ENCODE data around the gene PAK1.

The PAK1 gene

DNA sequence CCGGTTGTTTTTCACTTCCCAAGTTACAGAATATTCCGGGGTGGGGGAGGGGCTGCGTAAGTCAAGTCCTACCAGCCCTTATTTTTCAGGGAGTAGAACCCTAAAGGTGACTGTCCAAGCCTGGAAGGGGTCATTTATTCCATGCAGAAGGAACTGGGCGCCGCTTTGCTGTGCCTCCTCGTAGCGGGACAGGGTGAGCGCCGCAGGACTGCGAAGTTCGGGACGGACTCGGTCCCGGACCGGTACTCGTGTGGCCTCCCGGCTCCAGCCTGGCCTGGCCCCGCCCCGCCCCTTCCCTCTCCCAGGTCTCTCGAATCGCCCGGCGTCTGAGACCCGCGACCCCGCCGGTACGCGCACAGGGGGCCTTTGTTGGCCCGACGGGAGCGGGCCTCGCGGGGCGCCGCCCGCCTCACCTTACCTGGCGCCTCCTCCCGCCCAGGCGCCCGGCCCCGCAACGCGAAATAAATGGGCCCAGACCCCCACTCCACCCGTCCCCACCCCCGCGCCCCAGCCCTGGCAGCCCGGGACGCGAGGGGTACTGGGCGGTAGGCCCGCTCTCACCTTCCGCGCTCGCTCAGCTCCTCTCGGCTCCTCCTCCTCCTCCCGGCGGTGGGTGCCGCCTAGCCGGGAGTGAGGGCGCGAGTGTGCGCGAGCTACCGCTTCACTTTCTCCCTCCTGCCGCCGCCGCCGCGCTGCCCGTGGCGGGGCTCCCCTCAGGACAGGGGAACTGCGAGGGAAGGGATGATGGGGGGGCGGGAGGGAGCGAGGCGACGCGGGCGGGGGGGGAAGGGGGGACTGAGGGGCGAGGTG, 698 bp downstream of the PAK1 start:
- Histone ChIP-seq H3K9me3 (replicated peaks in 1 of 2; ENCODE audit: control insufficient read depth in 2 of 2, insufficient read depth in 1 of 2, low read depth in 1 of 2, low read length in 2 of 2) (no peaks in the 10 kb centered on the region), H3K4me2 (ENCODE audit: insufficient read depth, low read length, poor library complexity, severe bottlenecking) (peak overlapping the region; percentile 81), H3K23ac (ENCODE audit: low read depth, low read length, poor library complexity) (peak overlapping the region; percentile 50), H3K79me1 (ENCODE audit: low read depth, low read length) (no peaks in the 10 kb centered on the region), H3K4me3 (ENCODE audit: low read length in 2 of 2) (peak overlapping the region; percentile 85 to 90), H2BK12ac (ENCODE audit: low read length) (no peak overlapping the region), H4K8ac (ENCODE audit: low read depth, low read length) (no peak overlapping the region), H2BK120ac (ENCODE audit: low read depth, low read length) (peak overlapping the region; percentile 65), H4K91ac (ENCODE audit: low read depth, low read length, poor library complexity) (no peak overlapping the region), H3K27me3 (ENCODE audit: control insufficient read depth in 3 of 3, insufficient read depth in 3 of 3, low read depth in 1 of 3, low read length in 3 of 3) (no peaks in the 10 kb centered on the region), H2BK15ac (ENCODE audit: low read length) (peak overlapping the region; percentile 76), H2BK5ac (ENCODE audit: low read length) (peak overlapping the region; percentile 59), H3K4ac (ENCODE audit: low read length) (peak overlapping the region; percentile 56), H3K9ac (ENCODE audit: low read depth, low read length, poor library complexity) (peak overlapping the region; percentile 95), H2AFZ (ENCODE audit: low read length) (peak overlapping the region; percentile 93), H3K4me1 (ENCODE audit: control insufficient read depth in 2 of 2, insufficient read depth in 1 of 2, low read depth in 1 of 2, low read length in 2 of 2) (peaks cover 9 to 28% of the 10 kb centered on the region in 2 donors), H3K18ac (ENCODE audit: low read length) (peak overlapping the region; percentile 98), H3K36me3 (replicated peaks in 1 of 2; ENCODE audit: control insufficient read depth in 2 of 2, insufficient read depth in 2 of 2, low read length in 2 of 2) (no peaks in the 10 kb centered on the region), H2AK5ac (ENCODE audit: low read depth, low read length) (peak overlapping the region; percentile 56), H3K14ac (ENCODE audit: low read length) (peak overlapping the region; percentile 89), H3K27ac (replicated peaks; ENCODE audit: low read length) (peak overlapping the region; percentile 50)
- WGBS, 2 donors (ENCODE audit: extremely low coverage in 2 of 2, insufficient read length in 2 of 2, insufficient replicate concordance in 1 of 2) = no CpG with 5 or more reads among the region's 80 CpGs
- peak; percentile 30 for DNase-seq (ENCODE audit: low spot score)

DNA sequence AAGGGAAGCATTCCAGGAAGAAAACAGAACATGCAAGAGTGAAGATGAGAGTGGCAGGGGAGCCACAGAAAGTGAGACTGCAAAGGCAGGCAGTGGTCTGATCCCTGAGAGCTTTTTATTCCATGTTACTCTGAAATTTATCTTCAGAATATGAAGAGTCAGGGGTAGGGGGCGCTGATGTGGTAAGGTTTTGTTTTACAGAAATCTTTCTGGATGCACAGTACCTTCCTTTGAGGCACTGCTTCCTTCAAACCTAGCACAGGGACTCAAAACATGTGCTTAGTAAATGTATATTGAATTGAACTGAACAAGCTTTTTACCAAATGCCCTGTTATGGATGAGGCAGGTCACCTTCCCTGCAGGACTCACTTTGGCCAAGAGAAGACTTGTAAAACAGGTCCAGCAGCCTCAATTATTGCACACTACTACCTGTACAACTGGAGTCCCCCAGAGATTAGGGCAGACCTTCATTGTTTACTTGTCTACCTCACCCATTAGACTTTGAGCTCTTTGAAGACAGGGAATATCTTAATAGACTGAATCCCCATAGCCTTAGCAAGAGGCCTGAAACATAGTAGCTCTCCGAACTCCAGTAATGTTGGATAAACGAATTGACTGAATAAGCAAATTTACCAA, 2.2 kb downstream of the PAK1 start:
- Histone ChIP-seq H3K23ac (ENCODE audit: low read depth, low read length, poor library complexity) (no peak overlapping the region), H4K8ac (ENCODE audit: low read depth, low read length) (no peak overlapping the region), H2BK120ac (ENCODE audit: low read depth, low read length) (no peak overlapping the region), H3K9ac (ENCODE audit: low read depth, low read length, poor library complexity) (no peak overlapping the region), H3K4ac (ENCODE audit: low read length) (no peak overlapping the region), H2BK15ac (ENCODE audit: low read length) (no peak overlapping the region), H2BK5ac (ENCODE audit: low read length) (no peak overlapping the region), H4K91ac (ENCODE audit: low read depth, low read length, poor library complexity) (no peak overlapping the region), H3K4me3 (ENCODE audit: low read length in 2 of 2) (peak overlapping the region in 1 of 2 donors; percentile 85), H2AFZ (ENCODE audit: low read length) (no peak overlapping the region), H3K4me2 (ENCODE audit: insufficient read depth, low read length, poor library complexity, severe bottlenecking) (no peak overlapping the region), H3K36me3 (replicated peaks in 1 of 2; ENCODE audit: control insufficient read depth in 2 of 2, insufficient read depth in 2 of 2, low read length in 2 of 2) (no peaks in the 10 kb centered on the region), H3K27ac (replicated peaks; ENCODE audit: low read length) (no peak overlapping the region), H2AK5ac (ENCODE audit: low read depth, low read length) (no peak overlapping the region), H3K27me3 (ENCODE audit: control insufficient read depth in 3 of 3, insufficient read depth in 3 of 3, low read depth in 1 of 3, low read length in 3 of 3) (no peaks in the 10 kb centered on the region), H3K14ac (ENCODE audit: low read length) (no peak overlapping the region), H3K79me1 (ENCODE audit: low read depth, low read length) (peaks cover 3% of the 10 kb centered on the region), H2BK12ac (ENCODE audit: low read length) (no peak overlapping the region), H3K18ac (ENCODE audit: low read length) (no peak overlapping the region), H3K4me1 (ENCODE audit: control insufficient read depth in 2 of 2, insufficient read depth in 1 of 2, low read depth in 1 of 2, low read length in 2 of 2) (peaks cover 9 to 31% of the 10 kb centered on the region in 2 donors), H3K9me3 (replicated peaks in 1 of 2; ENCODE audit: control insufficient read depth in 2 of 2, insufficient read depth in 1 of 2, low read depth in 1 of 2, low read length in 2 of 2) (no peaks in the 10 kb centered on the region)
- DNase-seq (ENCODE audit: low spot score) = no peak
- no CpG with 5 or more reads among the region's 3 CpGs for WGBS, 2 donors (ENCODE audit: extremely low coverage in 2 of 2, insufficient read length in 2 of 2, insufficient replicate concordance in 1 of 2)

DNA sequence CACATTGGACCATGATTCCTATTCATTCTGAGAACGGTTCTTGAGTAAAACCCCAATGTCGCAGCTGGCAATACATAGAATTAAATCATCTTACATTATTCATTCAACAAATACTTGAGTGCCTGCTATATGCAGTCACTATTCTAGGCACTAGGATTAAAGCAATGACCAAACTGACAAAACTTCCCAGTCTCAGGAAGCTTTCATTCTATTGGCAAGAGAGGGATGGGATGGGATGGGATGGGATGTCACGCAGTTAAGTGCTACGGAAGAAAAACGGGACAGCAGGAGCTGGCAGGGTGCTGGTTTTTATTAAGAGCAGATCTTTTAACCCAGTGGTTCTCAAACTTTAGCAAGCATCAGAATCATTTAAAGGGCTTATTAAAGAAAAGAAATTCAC, 2.9 kb downstream of the PAK1 start:
- no CpG with 5 or more reads among the region's 5 CpGs for WGBS, 2 donors (ENCODE audit: extremely low coverage in 2 of 2, insufficient read length in 2 of 2, insufficient replicate concordance in 1 of 2)
- Histone ChIP-seq H3K27me3 (ENCODE audit: control insufficient read depth in 3 of 3, insufficient read depth in 3 of 3, low read depth in 1 of 3, low read length in 3 of 3) (no peaks in the 10 kb centered on the region), H3K18ac (ENCODE audit: low read length) (no peak overlapping the region), H3K4me2 (ENCODE audit: insufficient read depth, low read length, poor library complexity, severe bottlenecking) (no peak overlapping the region), H2BK15ac (ENCODE audit: low read length) (no peak overlapping the region), H3K79me1 (ENCODE audit: low read depth, low read length) (peaks cover 3% of the 10 kb centered on the region), H2AFZ (ENCODE audit: low read length) (no peak overlapping the region), H3K9ac (ENCODE audit: low read depth, low read length, poor library complexity) (no peak overlapping the region), H3K4ac (ENCODE audit: low read length) (no peak overlapping the region), H3K4me1 (ENCODE audit: control insufficient read depth in 2 of 2, insufficient read depth in 1 of 2, low read depth in 1 of 2, low read length in 2 of 2) (peaks cover 9 to 31% of the 10 kb centered on the region in 2 donors), H3K4me3 (ENCODE audit: low read length in 2 of 2) (no peak overlapping the region), H2BK12ac (ENCODE audit: low read length) (no peak overlapping the region), H2BK120ac (ENCODE audit: low read depth, low read length) (no peak overlapping the region), H4K8ac (ENCODE audit: low read depth, low read length) (no peak overlapping the region), H3K9me3 (replicated peaks in 1 of 2; ENCODE audit: control insufficient read depth in 2 of 2, insufficient read depth in 1 of 2, low read depth in 1 of 2, low read length in 2 of 2) (no peaks in the 10 kb centered on the region), H2BK5ac (ENCODE audit: low read length) (no peak overlapping the region), H3K27ac (replicated peaks; ENCODE audit: low read length) (no peak overlapping the region), H3K14ac (ENCODE audit: low read length) (no peak overlapping the region), H4K91ac (ENCODE audit: low read depth, low read length, poor library complexity) (no peak overlapping the region), H2AK5ac (ENCODE audit: low read depth, low read length) (no peak overlapping the region), H3K36me3 (replicated peaks in 1 of 2; ENCODE audit: control insufficient read depth in 2 of 2, insufficient read depth in 2 of 2, low read length in 2 of 2) (no peaks in the 10 kb centered on the region), H3K23ac (ENCODE audit: low read depth, low read length, poor library complexity) (no peak overlapping the region)
- DNase-seq (ENCODE audit: low spot score) = no peak

DNA sequence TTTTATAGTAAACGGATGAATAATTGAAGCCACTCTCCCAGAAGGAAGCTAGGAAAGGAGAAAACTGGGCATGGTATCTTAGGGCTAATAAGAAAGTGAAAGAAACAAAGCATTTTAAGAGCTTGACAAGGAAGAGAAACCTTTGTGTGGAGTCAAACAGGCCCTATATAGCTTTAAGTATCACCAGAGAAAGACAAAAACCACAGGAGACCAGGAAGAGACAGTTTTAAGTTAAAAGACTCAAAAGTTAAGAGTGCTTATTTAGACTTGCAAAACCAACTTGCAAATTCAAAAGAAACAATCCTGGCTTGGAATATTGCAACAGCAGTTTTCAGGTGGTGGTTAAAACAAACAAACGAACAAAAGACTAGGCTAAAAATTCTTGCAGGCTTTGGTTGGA, 3.4 kb downstream of the PAK1 start:
- Histone ChIP-seq H3K27ac (replicated peaks; ENCODE audit: low read length) (no peak overlapping the region), H2BK12ac (ENCODE audit: low read length) (no peak overlapping the region), H3K27me3 (ENCODE audit: control insufficient read depth in 3 of 3, insufficient read depth in 3 of 3, low read depth in 1 of 3, low read length in 3 of 3) (no peaks in the 10 kb centered on the region), H3K4me1 (ENCODE audit: control insufficient read depth in 2 of 2, insufficient read depth in 1 of 2, low read depth in 1 of 2, low read length in 2 of 2) (peaks cover 9 to 31% of the 10 kb centered on the region in 2 donors), H2AK5ac (ENCODE audit: low read depth, low read length) (no peak overlapping the region), H3K4me2 (ENCODE audit: insufficient read depth, low read length, poor library complexity, severe bottlenecking) (no peak overlapping the region), H2BK5ac (ENCODE audit: low read length) (no peak overlapping the region), H3K9me3 (replicated peaks in 1 of 2; ENCODE audit: control insufficient read depth in 2 of 2, insufficient read depth in 1 of 2, low read depth in 1 of 2, low read length in 2 of 2) (no peaks in the 10 kb centered on the region), H3K9ac (ENCODE audit: low read depth, low read length, poor library complexity) (no peak overlapping the region), H4K8ac (ENCODE audit: low read depth, low read length) (no peak overlapping the region), H2BK120ac (ENCODE audit: low read depth, low read length) (no peak overlapping the region), H3K18ac (ENCODE audit: low read length) (no peak overlapping the region), H3K4me3 (ENCODE audit: low read length in 2 of 2) (no peak overlapping the region), H3K36me3 (replicated peaks in 1 of 2; ENCODE audit: control insufficient read depth in 2 of 2, insufficient read depth in 2 of 2, low read length in 2 of 2) (no peaks in the 10 kb centered on the region), H3K14ac (ENCODE audit: low read length) (no peak overlapping the region), H4K91ac (ENCODE audit: low read depth, low read length, poor library complexity) (no peak overlapping the region), H3K23ac (ENCODE audit: low read depth, low read length, poor library complexity) (no peak overlapping the region), H2BK15ac (ENCODE audit: low read length) (no peak overlapping the region), H2AFZ (ENCODE audit: low read length) (no peak overlapping the region), H3K4ac (ENCODE audit: low read length) (no peak overlapping the region), H3K79me1 (ENCODE audit: low read depth, low read length) (peaks cover 3% of the 10 kb centered on the region)
- no peak for DNase-seq (ENCODE audit: low spot score)
- WGBS, 2 donors (ENCODE audit: extremely low coverage in 2 of 2, insufficient read length in 2 of 2, insufficient replicate concordance in 1 of 2) = no CpG with 5 or more reads among the region's 2 CpGs

Measured in neuronal stem cell (in vitro differentiated cells).